ENCODE results near the gene PTTG2.

Gene PTTG2

DNA sequence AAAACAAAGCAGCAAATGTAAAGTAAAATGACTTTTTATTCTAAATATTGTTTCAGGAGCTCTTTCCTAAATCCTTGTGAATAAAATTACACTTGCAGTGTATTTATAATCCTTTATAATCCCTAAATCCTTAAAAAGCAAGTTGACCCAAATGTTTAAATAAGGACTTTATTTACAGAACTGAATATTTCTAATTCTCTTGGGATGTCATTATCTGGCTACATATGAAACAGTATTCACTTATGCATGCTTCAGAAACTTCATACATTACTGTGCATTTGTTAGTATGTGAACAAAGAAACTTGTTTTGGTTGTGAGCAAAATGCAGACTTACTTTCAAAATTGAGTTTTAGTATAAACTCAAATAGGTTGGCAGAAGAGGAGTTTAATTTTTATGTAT, 49.2 kb downstream of the PTTG2 start:
- CTCF ChIA-PET = interaction anchor here (1.3 kb wide), 1 partner anchor 31 kb away, joined by 3 read pairs; no protein-coding TSS in a partner anchor
- POLR2A ChIA-PET = no interaction called here
- no peak for TF ChIP-seq CTCF (IDR thresholded peaks at IDR 0.05; ENCODE audit: control extremely low read depth, extremely low read depth, low read depth, missing control alignments)
- DNase-seq (ENCODE audit: extremely low spot score) = no peak

DNA sequence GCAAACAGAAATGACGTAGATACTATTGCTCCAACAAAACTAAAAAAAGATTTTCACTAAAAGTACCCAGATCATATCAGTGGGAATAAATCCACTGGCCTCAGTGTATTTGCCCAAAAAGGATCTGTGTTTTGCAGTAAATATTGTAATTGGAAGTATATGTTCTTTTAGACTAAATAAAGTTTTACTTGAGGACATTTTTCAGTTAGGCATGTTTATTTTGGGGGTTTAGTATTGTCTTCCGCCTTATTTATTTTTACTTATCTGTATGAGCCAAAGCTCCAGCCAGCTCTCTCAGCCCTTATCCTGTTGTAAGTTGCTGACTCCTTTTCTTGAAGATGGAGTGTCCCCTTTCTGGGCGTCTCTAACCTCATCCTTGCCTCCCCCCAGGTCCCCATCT, 49.8 kb downstream of the PTTG2 start:
- ChIA-PET CTCF (no interaction called here), POLR2A (no interaction called here)
- DNase-seq (ENCODE audit: extremely low spot score) = no peak
- TF ChIP-seq CTCF (IDR thresholded peaks at IDR 0.05; ENCODE audit: control extremely low read depth, extremely low read depth, low read depth, missing control alignments) = no peak
